Progenitor cell of endocrine pancreas (in vitro differentiated cells): Measurements from ENCODE around the gene KLK5. TPM values are rescaled to one million over a fixed set of nuclear protein-coding genes. Genes with fewer than 3 reads are reported as not detected.

ENCODE experiments used
- DNase-seq: peaks from one replicate; pipeline ENCODE4 v3.0.0; 2021; ENCODE audit warnings: low spot score; ENCODE audit not compliant: unreplicated experiment
- H3K27ac Mint-ChIP-seq: 2 replicates; pipeline ENCODE4 v1.8.0; 2021; ENCODE audit warnings: mild to moderate bottlenecking, moderate library complexity, mixed read lengths
- H3K27me3 Mint-ChIP-seq: 2 replicates; pipeline ENCODE4 v1.8.0; 2021; ENCODE audit warnings: mixed read lengths
- H3K36me3 Mint-ChIP-seq: 2 replicates; pipeline ENCODE4 v1.8.0; 2022; ENCODE audit warnings: mixed read lengths; ENCODE audit not compliant: insufficient read depth
- H3K4me1 Mint-ChIP-seq: 2 replicates; pipeline ENCODE4 v1.8.0; 2021; ENCODE audit warnings: low read depth, mixed read lengths
- H3K4me3 Mint-ChIP-seq: 2 replicates; pipeline ENCODE4 v1.8.0; 2021; ENCODE audit warnings: low read depth, mild to moderate bottlenecking, moderate library complexity, mixed read lengths
- H3K9me3 Mint-ChIP-seq: 2 replicates; pipeline ENCODE4 v1.8.0; 2021; ENCODE audit warnings: low read depth, mixed read lengths
- CTCF ChIP-seq: fragments of 200-600 bp; sonication (generic); IDR thresholded peaks from one replicate; pipeline ENCODE4 v1.5.0; 2021; ENCODE audit warnings: antibody characterized with exemption, mild to moderate bottlenecking; ENCODE audit not compliant: unreplicated experiment
- total RNA-seq: library from RNA; stranded (reverse); gene quantifications from 2 replicates; pipeline ENCODE4 v1.2.1, GENCODE V29; 2021

Gene KLK5
- total RNA-seq, 1 donor from 2014 or later, result not detected

- Mint-ChIP-seq H3K27ac (no peak overlapping the region), H3K27me3 (peaks cover 38% of the 10 kb centered on the region), H3K9me3 (no peaks in the 10 kb centered on the region), H3K36me3 (no peaks in the 10 kb centered on the region), H3K4me1 (no peaks in the 10 kb centered on the region), H3K4me3 (no peak overlapping the region)
- no peak for DNase-seq
- TF ChIP-seq CTCF, result no peak
Measured at GRCh38 chr19:50968716-50969412, 16.0 kb upstream of the KLK5 start.

GRCh38 chr19:50967929-50968715 is 15.3 kb upstream of the KLK5 start:
- DNase-seq, result no peak
- no peak for TF ChIP-seq CTCF
- no peaks in the 10 kb centered on the region for H3K4me1 Mint-ChIP-seq
- no peaks in the 10 kb centered on the region for H3K36me3 Mint-ChIP-seq
- no peaks in the 10 kb centered on the region for H3K9me3 Mint-ChIP-seq
- H3K27me3 Mint-ChIP-seq, result peaks cover 42% of the 10 kb centered on the region
- no peak overlapping the region for H3K27ac Mint-ChIP-seq
- no peak overlapping the region for H3K4me3 Mint-ChIP-seq

GRCh38 chr19:50964266-50964665 is 11.4 kb upstream of the KLK5 start:
- Mint-ChIP-seq H3K9me3 (no peaks in the 10 kb centered on the region), H3K27ac (no peak overlapping the region), H3K4me3 (no peak overlapping the region), H3K36me3 (no peaks in the 10 kb centered on the region), H3K4me1 (no peaks in the 10 kb centered on the region), H3K27me3 (peaks cover 53% of the 10 kb centered on the region)
- TF ChIP-seq CTCF, result no peak
- DNase-seq, result no peak

- no peak overlapping the region for H3K27ac Mint-ChIP-seq
- no peak overlapping the region for H3K4me3 Mint-ChIP-seq
- no peaks in the 10 kb centered on the region for H3K36me3 Mint-ChIP-seq
- no peak for TF ChIP-seq CTCF
- peaks cover 62% of the 10 kb centered on the region for H3K27me3 Mint-ChIP-seq
- H3K9me3 Mint-ChIP-seq, result no peaks in the 10 kb centered on the region
- DNase-seq, result no peak
- no peaks in the 10 kb centered on the region for H3K4me1 Mint-ChIP-seq
Measured at GRCh38 chr19:50963381-50963780, 10.5 kb upstream of the KLK5 start.

GRCh38 chr19:50962245-50962644 is 9.4 kb upstream of the KLK5 start:
- no peak overlapping the region for H3K4me3 Mint-ChIP-seq
- no peak for TF ChIP-seq CTCF
- H3K9me3 Mint-ChIP-seq, result no peaks in the 10 kb centered on the region
- H3K4me1 Mint-ChIP-seq, result no peaks in the 10 kb centered on the region
- DNase-seq, result no peak
- no peak overlapping the region for H3K27ac Mint-ChIP-seq
- peaks cover 67% of the 10 kb centered on the region for H3K27me3 Mint-ChIP-seq
- no peaks in the 10 kb centered on the region for H3K36me3 Mint-ChIP-seq
